Measurements from ENCODE around the gene COL6A3.

The COL6A3 gene

GRCh38 chr2:237345891-237346640 is 67.9 kb downstream of the COL6A3 start:
- DNase-seq (ENCODE audit: low spot score), result no peak

DNA sequence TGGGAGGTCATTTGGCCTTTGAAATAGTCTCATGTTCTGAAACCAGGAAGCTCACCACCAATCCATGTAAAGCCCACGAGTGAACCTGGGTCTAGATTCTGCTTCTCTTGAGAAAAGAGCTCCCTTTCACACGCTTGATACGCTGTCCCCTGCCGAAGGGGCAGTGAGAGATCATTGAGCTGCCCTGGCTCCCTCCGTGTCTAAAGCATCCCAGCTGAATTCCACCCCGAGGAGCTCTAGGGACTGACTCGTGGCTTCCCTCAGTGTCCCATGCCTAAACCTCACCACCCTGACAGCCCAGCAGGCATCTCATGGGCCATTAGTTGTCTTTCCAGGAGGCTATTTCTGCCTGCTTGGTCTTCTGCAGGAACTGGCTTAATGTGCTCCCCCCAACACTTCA is 68.6 kb downstream of the COL6A3 start:
- DNase-seq (ENCODE audit: low spot score), result no peak

DNA sequence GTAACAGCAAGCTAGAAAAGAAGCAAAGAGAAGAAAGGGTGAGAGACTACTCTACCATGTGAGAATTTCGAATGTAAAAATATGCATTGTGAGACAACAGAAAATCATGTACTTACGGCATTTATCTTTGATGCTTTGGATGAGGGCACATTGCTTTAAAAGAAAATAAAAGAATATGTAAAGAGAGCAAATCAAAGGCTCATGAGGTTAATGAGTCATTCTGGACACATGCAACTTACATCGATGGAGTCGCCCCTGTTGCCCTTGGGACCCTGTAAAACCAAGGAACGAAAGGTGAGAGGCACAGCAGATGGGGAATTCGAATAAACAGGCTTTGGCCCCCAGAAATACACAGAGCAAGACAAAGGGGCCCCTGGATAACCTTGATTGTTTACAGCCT is 69.0 kb downstream of the COL6A3 start:
- DNase-seq (ENCODE audit: low spot score), result no peak

- no peak for DNase-seq (ENCODE audit: low spot score)
Observed at GRCh38 chr2:237343993-237344392, 70.0 kb downstream of the COL6A3 start.

DNA sequence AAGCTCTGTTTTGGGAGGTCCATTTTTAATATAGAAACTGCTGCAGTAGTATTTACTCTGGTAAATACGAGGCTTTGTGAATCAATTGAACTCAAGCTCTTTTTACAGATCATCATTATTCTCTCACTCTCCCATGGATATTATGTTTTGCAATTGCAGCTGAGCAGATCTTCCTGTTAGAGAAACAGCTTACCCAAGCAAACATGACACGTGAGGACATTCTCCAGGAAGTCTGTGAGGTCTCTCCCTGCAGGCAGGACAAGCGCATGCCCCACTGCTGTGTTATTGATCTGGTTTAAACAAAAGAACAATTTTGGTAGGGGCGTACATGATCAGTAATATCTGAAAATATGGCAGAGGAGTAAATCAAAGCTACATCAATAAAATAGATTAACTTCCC is 72.1 kb downstream of the COL6A3 start:
- DNase-seq (ENCODE audit: low spot score), result no peak

DNA sequence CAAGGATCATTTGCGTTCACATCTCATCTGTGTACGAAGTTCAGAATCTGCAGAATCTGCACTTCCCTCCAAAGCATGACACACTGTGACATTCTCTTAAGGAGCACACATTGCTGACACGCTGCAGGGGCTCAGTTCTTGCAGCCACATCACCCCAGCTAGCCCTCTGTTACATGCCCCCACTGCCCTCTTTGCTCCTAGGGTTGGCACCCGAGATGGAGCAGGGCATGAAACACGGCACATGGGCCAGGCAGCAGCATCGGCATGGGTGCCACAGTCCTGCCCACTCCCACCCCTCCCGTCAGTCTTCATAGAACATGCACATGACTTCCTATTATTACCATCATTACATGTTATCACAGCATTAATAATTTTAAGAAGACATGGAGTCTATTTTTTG is 76.4 kb downstream of the COL6A3 start:
- DNase-seq (ENCODE audit: low spot score), result no peak

- no peak for DNase-seq (ENCODE audit: low spot score)
Observed at GRCh38 chr2:237336131-237336530, 77.8 kb downstream of the COL6A3 start.

GRCh38 chr2:237333748-237334147 is 80.2 kb downstream of the COL6A3 start:
- DNase-seq (ENCODE audit: low spot score), result no peak

DNA sequence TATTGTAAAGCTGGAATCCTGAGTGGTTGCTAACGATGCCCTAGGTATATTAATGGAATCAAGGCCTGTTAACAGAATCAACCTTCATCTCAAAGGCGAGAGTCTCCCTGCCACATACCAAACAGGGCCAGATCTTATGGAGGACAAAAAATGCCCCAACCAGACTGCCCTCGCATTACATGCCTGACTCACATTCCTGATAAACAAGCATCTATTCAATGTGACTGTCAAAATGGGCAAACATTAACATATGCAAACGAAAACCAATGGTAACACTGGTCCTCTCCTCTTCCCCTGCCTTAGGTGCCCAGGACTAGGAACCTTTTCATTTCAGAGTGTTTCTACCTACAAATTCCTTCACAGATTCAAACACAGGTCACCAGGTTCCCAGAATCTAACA is 83.4 kb downstream of the COL6A3 start:
- no peak for DNase-seq (ENCODE audit: low spot score)

GRCh38 chr2:237327175-237327950 is 86.6 kb downstream of the COL6A3 start:
- no peak for DNase-seq (ENCODE audit: low spot score)

GRCh38 chr2:237326266-237327171 is 87.4 kb downstream of the COL6A3 start:
- DNase-seq (ENCODE audit: low spot score), result no peak

- no peak for DNase-seq (ENCODE audit: low spot score)
Observed at GRCh38 chr2:237324837-237325236, 89.1 kb downstream of the COL6A3 start.

DNA sequence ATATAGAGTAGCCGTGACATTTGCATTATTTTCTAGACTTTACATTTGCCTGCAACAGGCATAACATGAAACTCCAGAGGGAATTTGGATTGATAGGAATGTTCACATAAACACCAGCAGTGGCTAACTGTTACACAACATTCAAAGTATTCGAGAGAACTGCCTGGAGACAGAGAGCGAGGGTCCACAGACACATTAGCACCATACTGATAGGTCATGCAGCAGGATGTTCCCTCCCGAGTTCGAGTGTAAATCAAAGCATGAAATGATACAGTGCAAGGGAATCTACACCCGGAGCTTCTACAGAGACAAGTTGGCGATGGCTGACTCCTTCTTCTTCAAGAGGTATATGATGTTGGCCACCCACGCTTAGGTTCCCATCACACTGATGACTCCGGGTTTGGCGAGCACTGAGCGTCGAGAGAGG is 89.5 kb downstream of the COL6A3 start:
- DNase-seq (ENCODE audit: low spot score), result no peak

GRCh38 chr2:237323656-237324055 is 90.3 kb downstream of the COL6A3 start:
- no peak for DNase-seq (ENCODE audit: low spot score)

DNA sequence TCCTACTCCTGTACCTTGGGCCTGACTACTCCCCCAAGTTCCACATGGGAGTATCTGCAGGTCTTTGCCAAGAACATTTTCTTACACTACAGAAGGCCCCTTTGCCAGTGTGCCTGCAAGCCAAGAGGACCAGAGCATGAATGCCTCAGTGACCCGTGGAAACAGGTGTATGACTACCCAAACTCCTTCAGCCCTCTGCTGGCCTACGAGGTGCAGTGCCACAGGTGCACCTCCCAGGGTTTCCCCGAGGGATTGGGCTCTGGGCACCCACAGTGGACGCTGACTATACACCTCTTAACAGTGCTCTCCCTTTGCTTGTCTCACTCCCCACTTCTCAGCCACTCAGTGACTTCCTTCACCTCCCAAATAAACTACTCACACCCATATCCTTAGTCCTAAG is 91.4 kb downstream of the COL6A3 start:
- DNase-seq (ENCODE audit: low spot score), result peak; percentile 40

DNA sequence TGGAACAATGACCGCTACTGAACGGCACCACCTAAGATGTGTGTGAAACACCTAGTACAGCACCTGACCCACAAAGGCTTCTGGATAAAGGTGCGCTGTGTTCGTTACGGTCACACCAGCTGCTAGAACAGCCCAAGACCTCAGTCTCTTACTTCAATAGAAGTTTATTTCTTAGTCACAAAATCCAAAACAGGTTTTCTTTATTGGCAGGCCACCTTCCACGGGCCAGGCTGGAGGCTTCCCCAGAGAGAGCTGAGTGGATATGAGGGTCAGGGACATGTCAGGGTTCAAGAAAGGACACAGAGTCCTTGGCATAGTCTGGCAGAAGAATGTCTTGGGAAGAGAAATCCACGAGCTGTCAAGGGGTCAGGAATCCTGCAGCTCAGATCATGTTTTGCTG is 92.2 kb downstream of the COL6A3 start:
- DNase-seq (ENCODE audit: low spot score), result no peak

DNA sequence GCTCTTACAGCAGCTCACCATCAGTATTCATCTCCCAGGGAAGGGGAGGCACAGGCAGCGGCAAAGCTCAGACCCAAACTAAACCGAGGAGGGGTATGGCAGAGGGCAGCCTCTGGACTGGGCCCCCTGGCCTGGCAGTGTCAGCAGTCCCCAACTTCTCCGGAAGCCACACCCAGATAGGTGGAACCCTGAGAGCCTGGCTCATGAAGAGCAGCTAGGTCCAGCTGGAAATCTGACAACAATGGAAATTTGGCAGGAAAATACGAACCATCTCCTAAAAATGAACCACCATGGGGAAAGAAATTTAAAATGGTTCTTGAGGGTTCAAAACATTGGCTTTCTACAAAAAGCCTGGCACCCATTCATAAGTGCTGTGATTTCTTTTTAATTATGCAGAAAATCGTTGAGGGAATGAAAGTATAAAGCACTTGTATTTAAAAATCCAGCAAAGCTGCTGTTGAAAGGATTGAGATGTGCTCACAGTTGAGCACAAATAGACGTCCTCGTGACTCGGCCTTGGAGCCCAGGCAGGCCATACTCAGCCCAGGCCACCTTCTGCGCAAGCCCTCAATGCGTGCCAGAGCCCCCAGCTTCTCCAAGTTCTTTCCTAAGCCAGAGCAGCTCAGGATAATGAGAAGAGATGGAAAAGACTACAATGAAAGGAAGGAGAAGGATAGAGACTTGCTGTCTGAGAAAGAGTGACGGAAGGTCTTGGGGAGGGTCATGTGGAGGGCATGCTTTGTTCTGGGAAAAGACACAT is 93.0 kb downstream of the COL6A3 start:
- DNase-seq (ENCODE audit: low spot score), result no peak

DNA sequence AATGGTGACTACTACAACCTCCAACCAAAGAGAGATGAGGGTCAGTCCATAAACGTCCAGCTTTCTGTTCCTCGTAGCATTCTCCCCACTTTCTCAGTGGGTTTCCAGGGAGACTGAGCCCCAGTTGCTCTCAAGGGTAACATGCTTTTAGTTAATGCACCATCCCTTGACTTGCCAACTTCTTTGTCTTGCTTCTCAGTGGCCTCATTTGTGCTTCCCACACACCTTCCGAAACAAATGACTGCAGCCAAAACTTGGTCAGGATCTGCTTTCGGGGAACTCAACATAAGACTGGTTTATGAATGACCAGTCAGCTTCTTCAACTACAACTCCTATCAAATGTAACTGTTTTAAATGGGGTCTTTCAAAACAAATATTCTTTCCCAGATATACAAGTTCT is 94.1 kb downstream of the COL6A3 start:
- no peak for DNase-seq (ENCODE audit: low spot score)

DNA sequence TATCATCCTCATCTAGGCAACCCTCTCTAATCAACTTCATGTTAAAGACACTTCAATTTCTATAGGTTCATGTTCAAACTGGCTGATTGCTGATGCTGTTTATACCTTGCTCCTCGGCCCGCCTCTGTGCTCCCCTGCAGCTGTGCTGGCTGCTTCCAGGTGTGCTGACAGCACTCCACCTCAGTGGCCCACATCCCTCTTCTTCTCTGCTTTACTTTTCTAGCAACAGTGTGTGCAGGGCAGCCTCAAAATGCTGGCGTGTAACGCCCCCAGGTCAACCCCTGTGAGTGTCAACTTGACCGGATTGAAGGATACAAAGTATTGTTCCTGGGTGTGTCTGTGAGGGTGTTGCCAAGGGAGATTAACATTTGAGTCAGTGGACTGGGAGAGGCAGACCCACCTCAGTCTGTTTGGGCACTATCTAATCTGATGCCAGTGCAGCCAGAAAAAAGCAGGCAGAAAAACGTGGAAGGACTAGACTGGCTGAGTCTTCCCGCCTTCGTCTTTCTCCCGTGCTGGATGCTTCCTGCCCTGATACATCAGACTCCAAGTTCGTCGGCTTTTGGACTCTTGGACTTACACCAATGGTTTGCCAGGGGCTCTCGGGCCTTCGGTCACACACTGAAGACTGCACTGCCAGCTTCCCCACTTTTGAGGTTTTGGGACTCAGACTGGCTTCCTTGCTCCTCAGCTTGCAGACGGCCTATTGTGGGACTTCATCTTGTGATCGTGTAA is 94.7 kb downstream of the COL6A3 start:
- DNase-seq (ENCODE audit: low spot score), result no peak

DNA sequence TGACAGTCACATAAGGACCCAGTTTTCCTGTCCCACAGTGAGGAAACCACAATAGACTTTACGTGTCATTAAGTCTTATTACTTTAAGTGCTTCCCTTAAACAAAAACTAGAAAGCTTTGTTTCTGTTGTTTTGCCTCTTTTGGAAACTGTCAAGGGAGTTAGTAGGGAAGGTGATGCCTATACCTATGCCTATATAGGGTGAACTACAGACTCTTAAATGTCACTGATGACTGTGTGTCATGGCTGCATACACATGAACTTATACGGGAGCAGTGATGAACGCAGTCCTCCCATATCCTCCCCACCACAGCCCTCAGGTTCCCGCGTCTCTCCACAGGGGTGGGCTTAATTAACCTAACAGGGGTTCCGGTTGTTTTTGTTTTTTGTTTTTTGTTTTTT is 97.6 kb downstream of the COL6A3 start:
- no peak for DNase-seq (ENCODE audit: low spot score)

DNA sequence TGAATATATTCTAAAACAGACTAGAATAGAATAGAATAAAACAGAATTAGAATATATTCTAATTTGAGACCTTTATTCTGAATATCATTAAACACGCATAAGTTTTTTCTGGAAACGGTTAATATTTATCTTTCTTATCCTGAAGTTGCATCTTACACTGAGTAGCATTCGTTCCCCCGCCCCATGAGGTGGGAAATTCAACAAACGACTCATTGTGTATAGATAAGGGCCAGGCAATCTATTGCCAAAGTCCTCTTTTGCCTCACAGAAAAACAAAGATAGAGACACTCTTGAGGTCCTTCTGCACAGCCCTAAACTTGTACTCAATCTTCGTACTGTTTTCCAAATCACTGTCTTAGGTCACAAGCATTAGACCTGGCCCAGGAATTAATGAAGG is 98.1 kb downstream of the COL6A3 start:
- no peak for DNase-seq (ENCODE audit: low spot score)
